SK-N-SH (cell line): ENCODE data around the gene IRF2BP2. TPM values are rescaled to one million over a fixed set of nuclear protein-coding genes. Genes with fewer than 3 reads are reported as not detected.

ENCODE experiments used
- CTCF ChIA-PET: fragments of 300-600, 350-600 bp; formaldehyde crosslinking; extraction: SDS; loops from one replicate; lab custom pipeline; 2021; lab: Yijun Ruan, JAX
- POLR2A ChIA-PET: fragments of 350-600 bp; sonication (Branson Sonifier 250); formaldehyde crosslinking; extraction: SDS; loops from one replicate; lab custom pipeline; 2020; ENCODE audit warnings: antibody characterized with exemption, inconsistent platforms; lab: Yijun Ruan, JAX
- DNase-seq: peaks from one replicate; pipeline ENCODE4 v3.0.0; 2012
- H2AFZ ChIP-seq: fragments of 200-600 bp; sonication (generic); 2 replicates; pipeline ENCODE4 v1.8.1; 2016; ENCODE audit warnings: antibody characterized with exemption, mild to moderate bottlenecking, low read depth
- H3F3A ChIP-seq: fragments of 200-600 bp; sonication (generic); replicated peaks from 2 replicates; pipeline ENCODE3; 2016; ENCODE audit warnings: antibody characterized with exemption, mild to moderate bottlenecking; ENCODE audit not compliant: insufficient read depth
- H3K27ac ChIP-seq, 2 experiments: fragments of 200-500 bp in 1 of 2; fragments of 200-600 bp in 1 of 2; sonication (Bioruptor generic) in 1 of 2; sonication (generic), shearing (Covaris generic) in 1 of 2; 2 replicates each; pipeline versions ENCODE4 v1.5.1 to v1.6.1; 2014 to 2016; ENCODE audit warnings: low read depth in 2 of 2, inconsistent platforms in 1 of 2, low read length in 1 of 2, mild to moderate bottlenecking in 1 of 2, mixed read lengths in 1 of 2
- H3K27me3 ChIP-seq: fragments of 200-600 bp; sonication (generic), shearing (Covaris generic); 2 replicates; pipeline ENCODE4 v1.6.1; 2016; ENCODE audit warnings: mixed run types; ENCODE audit not compliant: insufficient read depth
- H3K36me3 ChIP-seq, 2 experiments: fragments of 200-500 bp in 1 of 2; fragments of 200-600 bp in 1 of 2; sonication (Bioruptor generic) in 1 of 2; sonication (generic) in 1 of 2; replicated peaks in 1 of 2; 2 replicates each; pipeline versions ENCODE3 to v1.5.1; 2014 to 2016; ENCODE audit warnings: low read length in 1 of 2, mild to moderate bottlenecking in 1 of 2; ENCODE audit not compliant: insufficient read depth in 2 of 2, control insufficient read depth in 1 of 2
- H3K4me1 ChIP-seq, 2 experiments: fragments of 200-500 bp in 1 of 2; fragments of 200-600 bp in 1 of 2; sonication (Bioruptor generic) in 1 of 2; sonication (generic), shearing (Covaris generic) in 1 of 2; 2 replicates each; pipeline versions ENCODE4 v1.5.1 to v1.6.1; 2014 to 2016; ENCODE audit warnings: low read depth in 1 of 2, low read length in 1 of 2, mixed run types in 1 of 2; ENCODE audit not compliant: insufficient read depth in 2 of 2, control insufficient read depth in 1 of 2
- H3K4me2 ChIP-seq: fragments of 200-600 bp; sonication (generic), shearing (Covaris generic); 2 replicates; pipeline ENCODE4 v1.6.1; 2017; ENCODE audit warnings: mixed run types
- H3K4me3 ChIP-seq, 2 experiments: fragments of 200-500 bp in 1 of 2; fragments of 200-600 bp in 1 of 2; sonication (Bioruptor generic) in 1 of 2; sonication (generic), shearing (Covaris generic) in 1 of 2; 2 replicates each; pipeline versions ENCODE4 v1.5.1 to v1.8.1; 2014 to 2016; ENCODE audit warnings: low read depth in 2 of 2, inconsistent platforms in 1 of 2, low read length in 1 of 2, mild to moderate bottlenecking in 1 of 2, mixed read lengths in 1 of 2, moderate library complexity in 1 of 2
- H3K79me2 ChIP-seq: fragments of 200-600 bp; sonication (generic); 2 replicates; pipeline ENCODE4 v1.8.1; 2017; ENCODE audit warnings: mild to moderate bottlenecking; ENCODE audit not compliant: insufficient read depth
- H3K9ac ChIP-seq: fragments of 200-600 bp; sonication (generic); 2 replicates; pipeline ENCODE4 v1.6.1; 2017; ENCODE audit warnings: mixed run types
- H3K9me2 ChIP-seq: fragments of 200-600 bp; sonication (generic); 2 replicates; pipeline ENCODE4 v1.6.1; 2017; ENCODE audit warnings: mixed run types
- H3K9me3 ChIP-seq: fragments of 200-600 bp; sonication (generic); 2 replicates; pipeline ENCODE4 v1.6.1; 2017; ENCODE audit warnings: mixed run types, mild to moderate bottlenecking, moderate library complexity
- H4K20me1 ChIP-seq: fragments of 200-600 bp; sonication (generic); 2 replicates; pipeline ENCODE4 v1.6.1; 2017; ENCODE audit warnings: mild to moderate bottlenecking, mixed run types; ENCODE audit not compliant: insufficient read depth
- CHD2 ChIP-seq: fragments of 150-350 bp; IDR thresholded peaks from 2 replicates; pipeline ENCODE4 v1.6.1; 2018; ENCODE audit warnings: low read length; ENCODE audit not compliant: partially characterized antibody
- ELF1 ChIP-seq: IDR thresholded peaks from 2 replicates; pipeline ENCODE4 v1.4.0; 2012
- FOSL2 ChIP-seq: IDR thresholded peaks from 2 replicates; pipeline ENCODE4 v1.4.0; 2012; ENCODE audit warnings: low read depth, mild to moderate bottlenecking, moderate library complexity, borderline replicate concordance
- FOXM1 ChIP-seq: IDR thresholded peaks from 2 replicates; pipeline ENCODE4 v1.4.0; 2012; ENCODE audit warnings: low read depth, mild to moderate bottlenecking
- GATA2 ChIP-seq: sonication (generic); formaldehyde crosslinking; IDR thresholded peaks from 2 replicates; pipeline ENCODE4 v1.5.0; 2020; ENCODE audit warnings: mild to moderate bottlenecking, missing genetic modification reagents
- MEF2A ChIP-seq: IDR thresholded peaks from 2 replicates; pipeline ENCODE4 v1.4.0; 2012; ENCODE audit warnings: low read depth, borderline replicate concordance
- MXI1 ChIP-seq: IDR thresholded peaks from 2 replicates; pipeline ENCODE4 v1.6.1; 2012; ENCODE audit warnings: mild to moderate bottlenecking, low read depth, low read length, improper control_type of control experiment
- NRF1 ChIP-seq: IDR thresholded peaks from 2 replicates; pipeline ENCODE4 v1.6.1; 2012; ENCODE audit warnings: low read depth, mild to moderate bottlenecking, low read length
- POLR2AphosphoS5 ChIP-seq: IDR thresholded peaks from 2 replicates; pipeline ENCODE4 v1.6.1; 2012; ENCODE audit warnings: low read depth, low read length
- RFX5 ChIP-seq: IDR thresholded peaks from 2 replicates; pipeline ENCODE4 v1.6.1; 2012; ENCODE audit warnings: mild to moderate bottlenecking, improper control_type of control experiment, low read length
- RXRA ChIP-seq: IDR thresholded peaks from 2 replicates; pipeline ENCODE4 v1.4.0; 2012; ENCODE audit warnings: low read depth, mild to moderate bottlenecking, borderline replicate concordance
- SIN3A ChIP-seq: IDR thresholded peaks from 2 replicates; pipeline ENCODE4 v1.6.1; 2012; ENCODE audit warnings: low read depth, mild to moderate bottlenecking, low read length, moderate library complexity, borderline replicate concordance
- SMC3 ChIP-seq: IDR thresholded peaks from 2 replicates; pipeline ENCODE4 v1.6.1; 2012; ENCODE audit warnings: low read depth, low read length, improper control_type of control experiment
- YY1 ChIP-seq: IDR thresholded peaks from 2 replicates; pipeline ENCODE4 v1.4.0; 2012; ENCODE audit warnings: low read depth, mild to moderate bottlenecking
- WGBS: methylation state at CpG from one replicate; pipeline ENCODE4 v1.1.6; 2017; ENCODE audit warnings: low lambda C conversion rate; 5-methylcytosine and 5-hydroxymethylcytosine counted together
- polyA plus RNA-seq, 3 experiments: library from polyadenylated mRNA; depleted of rRNA; stranded (reverse); fragments of >200 nt; gene quantifications; 2 replicates each; pipeline ENCODE4 v1.2.3, GENCODE V29; 2012
- TF ChIP-seq, protein P1 (sequence below): fragments of 150-350 bp; IDR thresholded peaks from 2 replicates; pipeline ENCODE4 v1.6.1; 2017; ENCODE audit warnings: antibody characterized with exemption, low read length, low read depth, borderline replicate concordance
- TF ChIP-seq, protein P2 (sequence below): fragments of 150-350 bp; IDR thresholded peaks from 2 replicates; pipeline ENCODE4 v1.6.1; 2016; ENCODE audit warnings: mild to moderate bottlenecking, low read depth, low read length
- TF ChIP-seq, protein P3 (sequence below): IDR thresholded peaks from 2 replicates; pipeline ENCODE4 v1.4.0; 2012; ENCODE audit warnings: low read depth, borderline replicate concordance
- TF ChIP-seq, protein P4 (sequence below): fragments of 200-600 bp; sonication (generic); IDR thresholded peaks from 2 replicates; pipeline ENCODE4 v1.6.1; 2017; ENCODE audit warnings: antibody characterized with exemption, mild to moderate bottlenecking, moderate library complexity
- TF ChIP-seq, protein P5 (sequence below): IDR thresholded peaks from 2 replicates; pipeline ENCODE4 v1.4.0; 2012; ENCODE audit warnings: low read depth, borderline replicate concordance

The IRF2BP2 gene
- polyA plus RNA-seq, 1 of the 3 experiments (the other 2 are of a cell fraction) = 73.9 TPM

DNA sequence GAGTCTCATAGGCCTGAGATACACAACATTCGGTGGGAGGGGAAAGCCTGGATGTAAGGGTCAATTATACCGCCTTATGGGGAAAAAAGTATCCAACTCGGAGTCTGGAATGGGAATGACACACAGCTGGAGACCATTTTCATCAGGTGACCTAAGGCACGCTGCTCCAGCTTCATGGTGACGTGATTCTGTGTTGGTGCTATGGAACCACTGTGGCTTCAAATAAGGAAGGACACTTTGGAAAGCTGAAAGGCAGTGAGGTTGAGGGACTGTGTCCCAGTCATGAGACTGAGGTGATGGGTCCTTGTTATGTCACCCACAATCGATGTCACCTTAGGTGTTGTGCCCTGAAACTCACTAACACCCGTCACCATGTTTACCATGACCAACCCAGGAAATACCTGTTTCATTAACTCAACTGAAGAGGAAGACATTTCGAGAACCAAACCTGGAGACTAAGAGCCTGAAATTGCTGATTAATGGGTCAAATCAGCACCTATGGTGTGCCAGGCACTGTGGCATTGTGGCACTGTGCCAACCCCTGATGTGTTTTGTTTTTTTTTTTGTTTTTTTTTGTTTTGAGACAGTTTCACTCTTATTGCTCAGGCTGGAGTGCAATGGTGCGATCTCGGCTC lies 54.5 kb downstream of the IRF2BP2 start:
- Histone ChIP-seq H3K4me2 (no peak overlapping the region), H3F3A (peaks cover 21% of the 10 kb centered on the region), H3K27ac (peak overlapping the region in 1 of 2 experiments; percentile 100; a peak in 2 of 4 replicates), H3K4me1 (peaks cover 17 to 64% of the 10 kb centered on the region in 2 experiments), H2AFZ (no peak overlapping the region), H3K36me3 (no peaks in the 10 kb centered on the region), H4K20me1 (no peaks in the 10 kb centered on the region), H3K9ac (no peak overlapping the region), H3K79me2 (no peaks in the 10 kb centered on the region), H3K27me3 (no peaks in the 10 kb centered on the region), H3K9me3 (no peaks in the 10 kb centered on the region), H3K4me3 (no peak overlapping the region), H3K9me2 (no peaks in the 10 kb centered on the region)
- DNase-seq = no peak
- 94% methylated on average over 10 of the region's 10 CpGs for WGBS
- TF ChIP-seq FOSL2 (no peak), CHD2 (no peak)
- TF ChIP-seq, protein P1, sequence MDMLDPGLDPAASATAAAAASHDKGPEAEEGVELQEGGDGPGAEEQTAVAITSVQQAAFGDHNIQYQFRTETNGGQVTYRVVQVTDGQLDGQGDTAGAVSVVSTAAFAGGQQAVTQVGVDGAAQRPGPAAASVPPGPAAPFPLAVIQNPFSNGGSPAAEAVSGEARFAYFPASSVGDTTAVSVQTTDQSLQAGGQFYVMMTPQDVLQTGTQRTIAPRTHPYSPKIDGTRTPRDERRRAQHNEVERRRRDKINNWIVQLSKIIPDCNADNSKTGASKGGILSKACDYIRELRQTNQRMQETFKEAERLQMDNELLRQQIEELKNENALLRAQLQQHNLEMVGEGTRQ = no peak
- ChIA-PET CTCF (interaction anchor here (0.9 to 3.4 kb wide), 7 partner anchors 11 to 528 kb away, joined by 3 to 17 read pairs (median 3); no protein-coding TSS in a partner anchor), POLR2A (interaction anchor here (0.6 to 3.3 kb wide), 5 partner anchors 11 to 49 kb away, joined by 3 to 16 read pairs (median 3); no protein-coding TSS in a partner anchor)

DNA sequence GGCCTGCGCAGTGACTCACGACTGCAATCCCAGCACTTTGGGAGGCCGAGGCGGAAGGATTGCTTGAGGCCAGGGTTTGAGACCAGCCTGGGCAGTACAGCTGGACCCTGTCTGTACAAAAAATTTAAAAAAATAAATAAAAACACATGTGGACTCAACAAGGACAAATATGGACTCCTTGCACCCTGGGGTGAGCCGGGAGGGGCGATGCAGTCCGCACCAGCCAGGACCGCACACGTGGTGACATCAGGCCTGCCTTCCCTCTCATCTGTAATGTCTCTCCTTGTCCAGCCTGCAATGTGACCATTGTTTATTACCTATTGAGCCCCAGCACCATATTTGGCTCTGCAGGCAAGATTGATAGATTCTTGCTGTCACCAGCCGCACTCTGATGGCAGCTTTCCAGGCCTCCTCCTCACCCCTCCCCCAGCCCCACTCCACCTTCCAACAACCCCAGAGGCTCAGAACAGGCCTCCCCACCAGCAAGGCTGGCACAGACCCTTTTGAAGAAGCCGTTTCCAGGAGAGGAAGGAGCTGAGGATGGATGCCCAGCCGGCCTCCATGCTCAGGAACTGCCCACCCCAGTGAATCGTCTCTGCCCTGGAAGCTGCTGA lies 55.2 kb downstream of the IRF2BP2 start:
- Histone ChIP-seq H3K79me2 (no peaks in the 10 kb centered on the region), H3K4me1 (peaks cover 17 to 65% of the 10 kb centered on the region in 2 experiments), H3F3A (peaks cover 21% of the 10 kb centered on the region), H3K36me3 (no peaks in the 10 kb centered on the region), H3K9ac (no peak overlapping the region), H3K4me3 (no peak overlapping the region), H4K20me1 (no peaks in the 10 kb centered on the region), H3K4me2 (no peak overlapping the region), H3K9me2 (no peaks in the 10 kb centered on the region), H2AFZ (no peak overlapping the region), H3K27me3 (no peaks in the 10 kb centered on the region), H3K9me3 (no peaks in the 10 kb centered on the region), H3K27ac (peak overlapping the region; percentile 82 to 100)
- peak; percentile 57 for DNase-seq
- ChIA-PET POLR2A (interaction anchor here (0.6 to 3.5 kb wide), 6 partner anchors 10 to 529 kb away, joined by 3 to 53 read pairs (median 7); no protein-coding TSS in a partner anchor), CTCF (interaction anchor here (1.1 to 3.4 kb wide), 6 partner anchors 11 to 529 kb away, joined by 3 to 17 read pairs (median 8); no protein-coding TSS in a partner anchor)
- WGBS = 79% methylated on average over 12 of the region's 13 CpGs
- TF ChIP-seq, protein P2, sequence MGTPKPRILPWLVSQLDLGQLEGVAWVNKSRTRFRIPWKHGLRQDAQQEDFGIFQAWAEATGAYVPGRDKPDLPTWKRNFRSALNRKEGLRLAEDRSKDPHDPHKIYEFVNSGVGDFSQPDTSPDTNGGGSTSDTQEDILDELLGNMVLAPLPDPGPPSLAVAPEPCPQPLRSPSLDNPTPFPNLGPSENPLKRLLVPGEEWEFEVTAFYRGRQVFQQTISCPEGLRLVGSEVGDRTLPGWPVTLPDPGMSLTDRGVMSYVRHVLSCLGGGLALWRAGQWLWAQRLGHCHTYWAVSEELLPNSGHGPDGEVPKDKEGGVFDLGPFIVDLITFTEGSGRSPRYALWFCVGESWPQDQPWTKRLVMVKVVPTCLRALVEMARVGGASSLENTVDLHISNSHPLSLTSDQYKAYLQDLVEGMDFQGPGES = no peak
- TF ChIP-seq RXRA (no peak), GATA2 (CRISPR knock-in tag) (peak; percentile 42; the same call in 1 of the 2 replicates), FOXM1 (no peak), SMC3 (no peak), MEF2A (no peak), YY1 (no peak), CHD2 (peak; percentile 78), FOSL2 (no peak), SIN3A (no peak), MXI1 (peak; percentile 12; the same call in 1 of the 2 replicates), RFX5 (no peak), NRF1 (no peak), ELF1 (no peak), POLR2AphosphoS5 (no peak)
- TF ChIP-seq, protein P3, sequence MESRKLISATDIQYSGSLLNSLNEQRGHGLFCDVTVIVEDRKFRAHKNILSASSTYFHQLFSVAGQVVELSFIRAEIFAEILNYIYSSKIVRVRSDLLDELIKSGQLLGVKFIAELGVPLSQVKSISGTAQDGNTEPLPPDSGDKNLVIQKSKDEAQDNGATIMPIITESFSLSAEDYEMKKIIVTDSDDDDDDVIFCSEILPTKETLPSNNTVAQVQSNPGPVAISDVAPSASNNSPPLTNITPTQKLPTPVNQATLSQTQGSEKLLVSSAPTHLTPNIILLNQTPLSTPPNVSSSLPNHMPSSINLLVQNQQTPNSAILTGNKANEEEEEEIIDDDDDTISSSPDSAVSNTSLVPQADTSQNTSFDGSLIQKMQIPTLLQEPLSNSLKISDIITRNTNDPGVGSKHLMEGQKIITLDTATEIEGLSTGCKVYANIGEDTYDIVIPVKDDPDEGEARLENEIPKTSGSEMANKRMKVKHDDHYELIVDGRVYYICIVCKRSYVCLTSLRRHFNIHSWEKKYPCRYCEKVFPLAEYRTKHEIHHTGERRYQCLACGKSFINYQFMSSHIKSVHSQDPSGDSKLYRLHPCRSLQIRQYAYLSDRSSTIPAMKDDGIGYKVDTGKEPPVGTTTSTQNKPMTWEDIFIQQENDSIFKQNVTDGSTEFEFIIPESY = no peak
- TF ChIP-seq, protein P4, sequence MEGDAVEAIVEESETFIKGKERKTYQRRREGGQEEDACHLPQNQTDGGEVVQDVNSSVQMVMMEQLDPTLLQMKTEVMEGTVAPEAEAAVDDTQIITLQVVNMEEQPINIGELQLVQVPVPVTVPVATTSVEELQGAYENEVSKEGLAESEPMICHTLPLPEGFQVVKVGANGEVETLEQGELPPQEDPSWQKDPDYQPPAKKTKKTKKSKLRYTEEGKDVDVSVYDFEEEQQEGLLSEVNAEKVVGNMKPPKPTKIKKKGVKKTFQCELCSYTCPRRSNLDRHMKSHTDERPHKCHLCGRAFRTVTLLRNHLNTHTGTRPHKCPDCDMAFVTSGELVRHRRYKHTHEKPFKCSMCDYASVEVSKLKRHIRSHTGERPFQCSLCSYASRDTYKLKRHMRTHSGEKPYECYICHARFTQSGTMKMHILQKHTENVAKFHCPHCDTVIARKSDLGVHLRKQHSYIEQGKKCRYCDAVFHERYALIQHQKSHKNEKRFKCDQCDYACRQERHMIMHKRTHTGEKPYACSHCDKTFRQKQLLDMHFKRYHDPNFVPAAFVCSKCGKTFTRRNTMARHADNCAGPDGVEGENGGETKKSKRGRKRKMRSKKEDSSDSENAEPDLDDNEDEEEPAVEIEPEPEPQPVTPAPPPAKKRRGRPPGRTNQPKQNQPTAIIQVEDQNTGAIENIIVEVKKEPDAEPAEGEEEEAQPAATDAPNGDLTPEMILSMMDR = no peak
- TF ChIP-seq, protein P5, sequence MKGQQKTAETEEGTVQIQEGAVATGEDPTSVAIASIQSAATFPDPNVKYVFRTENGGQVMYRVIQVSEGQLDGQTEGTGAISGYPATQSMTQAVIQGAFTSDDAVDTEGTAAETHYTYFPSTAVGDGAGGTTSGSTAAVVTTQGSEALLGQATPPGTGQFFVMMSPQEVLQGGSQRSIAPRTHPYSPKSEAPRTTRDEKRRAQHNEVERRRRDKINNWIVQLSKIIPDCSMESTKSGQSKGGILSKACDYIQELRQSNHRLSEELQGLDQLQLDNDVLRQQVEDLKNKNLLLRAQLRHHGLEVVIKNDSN = no peak
